ENCODE measurements around the gene ACOX2. TPM values are rescaled to one million over a fixed set of nuclear protein-coding genes. Genes with fewer than 3 reads are reported as not detected.

The ACOX2 gene
- total and polyA plus RNA-seq, 2 of the 13 experiments (the other 11 are each of a cell fraction or from before 2014, with no cell fraction given) = 42.6 to 98.5 TPM

DNA sequence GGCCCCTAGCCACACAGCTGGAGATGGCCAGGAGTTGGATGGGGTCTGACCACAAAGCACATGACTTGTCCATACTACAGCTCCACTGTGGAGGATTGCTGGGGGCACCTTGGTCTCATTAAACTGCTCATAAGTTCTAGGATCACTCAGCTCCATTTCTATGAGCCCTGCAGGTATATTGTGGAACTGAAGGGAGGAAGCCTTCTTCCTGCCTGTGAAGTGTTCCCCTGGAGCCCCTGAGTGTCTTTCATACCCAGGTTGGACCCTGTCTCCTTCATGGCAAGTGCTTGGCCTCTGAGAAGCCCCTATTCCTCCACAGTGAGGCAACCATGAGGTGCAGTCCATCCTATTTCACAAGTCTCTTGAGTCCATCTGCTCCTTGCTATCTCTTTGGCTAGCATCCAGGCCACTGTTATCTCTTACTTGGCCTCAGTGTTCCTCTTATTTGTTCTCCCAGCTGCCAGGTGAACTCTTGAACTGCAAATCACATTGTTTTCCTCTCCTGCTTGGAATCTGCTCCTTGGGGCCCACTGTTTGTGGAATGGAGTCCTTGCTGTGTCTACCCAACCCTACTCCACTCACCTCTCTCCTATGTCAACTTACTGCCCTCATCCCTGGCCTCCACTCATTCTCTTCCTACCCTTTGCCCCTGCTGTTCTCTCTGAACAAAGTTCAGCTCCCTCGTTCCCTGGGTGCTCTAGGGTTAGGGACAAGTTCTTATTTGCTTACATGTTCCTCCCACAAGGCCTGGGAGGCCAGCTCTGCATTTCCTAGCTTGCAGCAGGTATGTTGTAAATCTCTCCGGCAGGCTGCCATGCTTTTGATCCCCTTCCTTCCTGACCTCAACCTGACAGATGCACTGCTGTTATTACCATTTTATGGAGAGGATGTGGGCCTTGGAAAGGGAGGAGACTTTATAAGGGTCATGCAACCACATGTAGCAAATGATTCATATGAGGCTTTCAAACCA is 1.2 kb downstream of the ACOX2 start (continued):
- TF ChIP-seq, protein P1, sequence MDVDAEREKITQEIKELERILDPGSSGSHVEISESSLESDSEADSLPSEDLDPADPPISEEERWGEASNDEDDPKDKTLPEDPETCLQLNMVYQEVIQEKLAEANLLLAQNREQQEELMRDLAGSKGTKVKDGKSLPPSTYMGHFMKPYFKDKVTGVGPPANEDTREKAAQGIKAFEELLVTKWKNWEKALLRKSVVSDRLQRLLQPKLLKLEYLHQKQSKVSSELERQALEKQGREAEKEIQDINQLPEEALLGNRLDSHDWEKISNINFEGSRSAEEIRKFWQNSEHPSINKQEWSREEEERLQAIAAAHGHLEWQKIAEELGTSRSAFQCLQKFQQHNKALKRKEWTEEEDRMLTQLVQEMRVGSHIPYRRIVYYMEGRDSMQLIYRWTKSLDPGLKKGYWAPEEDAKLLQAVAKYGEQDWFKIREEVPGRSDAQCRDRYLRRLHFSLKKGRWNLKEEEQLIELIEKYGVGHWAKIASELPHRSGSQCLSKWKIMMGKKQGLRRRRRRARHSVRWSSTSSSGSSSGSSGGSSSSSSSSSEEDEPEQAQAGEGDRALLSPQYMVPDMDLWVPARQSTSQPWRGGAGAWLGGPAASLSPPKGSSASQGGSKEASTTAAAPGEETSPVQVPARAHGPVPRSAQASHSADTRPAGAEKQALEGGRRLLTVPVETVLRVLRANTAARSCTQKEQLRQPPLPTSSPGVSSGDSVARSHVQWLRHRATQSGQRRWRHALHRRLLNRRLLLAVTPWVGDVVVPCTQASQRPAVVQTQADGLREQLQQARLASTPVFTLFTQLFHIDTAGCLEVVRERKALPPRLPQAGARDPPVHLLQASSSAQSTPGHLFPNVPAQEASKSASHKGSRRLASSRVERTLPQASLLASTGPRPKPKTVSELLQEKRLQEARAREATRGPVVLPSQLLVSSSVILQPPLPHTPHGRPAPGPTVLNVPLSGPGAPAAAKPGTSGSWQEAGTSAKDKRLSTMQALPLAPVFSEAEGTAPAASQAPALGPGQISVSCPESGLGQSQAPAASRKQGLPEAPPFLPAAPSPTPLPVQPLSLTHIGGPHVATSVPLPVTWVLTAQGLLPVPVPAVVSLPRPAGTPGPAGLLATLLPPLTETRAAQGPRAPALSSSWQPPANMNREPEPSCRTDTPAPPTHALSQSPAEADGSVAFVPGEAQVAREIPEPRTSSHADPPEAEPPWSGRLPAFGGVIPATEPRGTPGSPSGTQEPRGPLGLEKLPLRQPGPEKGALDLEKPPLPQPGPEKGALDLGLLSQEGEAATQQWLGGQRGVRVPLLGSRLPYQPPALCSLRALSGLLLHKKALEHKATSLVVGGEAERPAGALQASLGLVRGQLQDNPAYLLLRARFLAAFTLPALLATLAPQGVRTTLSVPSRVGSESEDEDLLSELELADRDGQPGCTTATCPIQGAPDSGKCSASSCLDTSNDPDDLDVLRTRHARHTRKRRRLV (CRISPR knock-in tag; IDR thresholded peaks at IDR 0.05) = no peak
- no peak for TF ChIP-seq ZNF232 (CRISPR knock-in tag; IDR thresholded peaks at IDR 0.05; ENCODE audit: borderline replicate concordance)
- TF ChIP-seq, protein P2, sequence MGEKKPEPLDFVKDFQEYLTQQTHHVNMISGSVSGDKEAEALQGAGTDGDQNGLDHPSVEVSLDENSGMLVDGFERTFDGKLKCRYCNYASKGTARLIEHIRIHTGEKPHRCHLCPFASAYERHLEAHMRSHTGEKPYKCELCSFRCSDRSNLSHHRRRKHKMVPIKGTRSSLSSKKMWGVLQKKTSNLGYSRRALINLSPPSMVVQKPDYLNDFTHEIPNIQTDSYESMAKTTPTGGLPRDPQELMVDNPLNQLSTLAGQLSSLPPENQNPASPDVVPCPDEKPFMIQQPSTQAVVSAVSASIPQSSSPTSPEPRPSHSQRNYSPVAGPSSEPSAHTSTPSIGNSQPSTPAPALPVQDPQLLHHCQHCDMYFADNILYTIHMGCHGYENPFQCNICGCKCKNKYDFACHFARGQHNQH (CRISPR knock-in tag; IDR thresholded peaks at IDR 0.05) = peak; percentile 74; the same call in 1 of the 2 replicates
- no peak for TF ChIP-seq ZNF484 (CRISPR knock-in tag; IDR thresholded peaks at IDR 0.05; ENCODE audit: borderline replicate concordance, low read depth)
- TF ChIP-seq ZKSCAN8 (CRISPR knock-in tag; IDR thresholded peaks at IDR 0.05; ENCODE audit: borderline replicate concordance) = no peak; the same call in 1 of the 2 replicates
- TF ChIP-seq ZFP82 (CRISPR knock-in tag; IDR thresholded peaks at IDR 0.05; ENCODE audit: borderline replicate concordance) = no peak
- no peak for TF ChIP-seq SRSF4 (IDR thresholded peaks at IDR 0.05; ENCODE audit: low read depth, low read length, poor library complexity, severe bottlenecking)
- peak; percentile 84 for TF ChIP-seq NR2C2 (CRISPR knock-in tag; IDR thresholded peaks at IDR 0.05; ENCODE audit: borderline replicate concordance)
- TF ChIP-seq ZFP62 (CRISPR knock-in tag; IDR thresholded peaks at IDR 0.05) = no peak
- TF ChIP-seq TBL1XR1 (IDR thresholded peaks at IDR 0.05; ENCODE audit: borderline replicate concordance, low read length, partially characterized antibody) = no peak
- TF ChIP-seq MAFK (conservative IDR thresholded peaks at IDR 0.05 in 1 of 2, IDR thresholded peaks at IDR 0.05 in 1 of 2; ENCODE audit: low read length in 2 of 2) = no peak; a peak in 1 of 4 replicates
- TF ChIP-seq ZSCAN29 (CRISPR knock-in tag; conservative IDR thresholded peaks at IDR 0.05) = 0 out of 2 replicates have a peak, but pooled peaks have one; percentile 56
- TF ChIP-seq, protein P3, sequence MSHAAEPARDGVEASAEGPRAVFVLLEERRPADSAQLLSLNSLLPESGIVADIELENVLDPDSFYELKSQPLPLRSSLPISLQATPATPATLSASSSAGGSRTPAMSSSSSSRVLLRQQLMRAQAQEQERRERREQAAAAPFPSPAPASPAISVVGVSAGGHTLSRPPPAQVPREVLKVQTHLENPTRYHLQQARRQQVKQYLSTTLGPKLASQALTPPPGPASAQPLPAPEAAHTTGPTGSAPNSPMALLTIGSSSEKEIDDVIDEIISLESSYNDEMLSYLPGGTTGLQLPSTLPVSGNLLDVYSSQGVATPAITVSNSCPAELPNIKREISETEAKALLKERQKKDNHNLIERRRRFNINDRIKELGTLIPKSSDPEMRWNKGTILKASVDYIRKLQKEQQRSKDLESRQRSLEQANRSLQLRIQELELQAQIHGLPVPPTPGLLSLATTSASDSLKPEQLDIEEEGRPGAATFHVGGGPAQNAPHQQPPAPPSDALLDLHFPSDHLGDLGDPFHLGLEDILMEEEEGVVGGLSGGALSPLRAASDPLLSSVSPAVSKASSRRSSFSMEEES (CRISPR knock-in tag; IDR thresholded peaks at IDR 0.05) = no peak
- TF ChIP-seq, protein P4, sequence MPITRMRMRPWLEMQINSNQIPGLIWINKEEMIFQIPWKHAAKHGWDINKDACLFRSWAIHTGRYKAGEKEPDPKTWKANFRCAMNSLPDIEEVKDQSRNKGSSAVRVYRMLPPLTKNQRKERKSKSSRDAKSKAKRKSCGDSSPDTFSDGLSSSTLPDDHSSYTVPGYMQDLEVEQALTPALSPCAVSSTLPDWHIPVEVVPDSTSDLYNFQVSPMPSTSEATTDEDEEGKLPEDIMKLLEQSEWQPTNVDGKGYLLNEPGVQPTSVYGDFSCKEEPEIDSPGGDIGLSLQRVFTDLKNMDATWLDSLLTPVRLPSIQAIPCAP (CRISPR knock-in tag; IDR thresholded peaks at IDR 0.05; ENCODE audit: low read depth) = no peak
- TF ChIP-seq, protein P5, sequence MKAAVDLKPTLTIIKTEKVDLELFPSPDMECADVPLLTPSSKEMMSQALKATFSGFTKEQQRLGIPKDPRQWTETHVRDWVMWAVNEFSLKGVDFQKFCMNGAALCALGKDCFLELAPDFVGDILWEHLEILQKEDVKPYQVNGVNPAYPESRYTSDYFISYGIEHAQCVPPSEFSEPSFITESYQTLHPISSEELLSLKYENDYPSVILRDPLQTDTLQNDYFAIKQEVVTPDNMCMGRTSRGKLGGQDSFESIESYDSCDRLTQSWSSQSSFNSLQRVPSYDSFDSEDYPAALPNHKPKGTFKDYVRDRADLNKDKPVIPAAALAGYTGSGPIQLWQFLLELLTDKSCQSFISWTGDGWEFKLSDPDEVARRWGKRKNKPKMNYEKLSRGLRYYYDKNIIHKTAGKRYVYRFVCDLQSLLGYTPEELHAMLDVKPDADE (CRISPR knock-in tag; IDR thresholded peaks at IDR 0.05) = no peak
- TF ChIP-seq MYC (CRISPR knock-in tag; IDR thresholded peaks at IDR 0.05; ENCODE audit: borderline replicate concordance) = peak; percentile 59; the same call in 1 of the 2 replicates
- TF ChIP-seq XBP1 (CRISPR knock-in tag; IDR thresholded peaks at IDR 0.05) = no peak
- TF ChIP-seq DNMT1 (CRISPR knock-in tag; IDR thresholded peaks at IDR 0.05) = no peak
